GM19463 (cell line): ENCODE results near the gene RPL19.

Experiments used
- ATAC-seq: cut with Tn5 transposase; IDR thresholded peaks from one replicate; pipeline ENCODE4 v1.9.1; 2021; ENCODE audit warnings: mild to moderate bottlenecking, moderate library complexity; ENCODE audit not compliant: unreplicated experiment

Gene RPL19

DNA sequence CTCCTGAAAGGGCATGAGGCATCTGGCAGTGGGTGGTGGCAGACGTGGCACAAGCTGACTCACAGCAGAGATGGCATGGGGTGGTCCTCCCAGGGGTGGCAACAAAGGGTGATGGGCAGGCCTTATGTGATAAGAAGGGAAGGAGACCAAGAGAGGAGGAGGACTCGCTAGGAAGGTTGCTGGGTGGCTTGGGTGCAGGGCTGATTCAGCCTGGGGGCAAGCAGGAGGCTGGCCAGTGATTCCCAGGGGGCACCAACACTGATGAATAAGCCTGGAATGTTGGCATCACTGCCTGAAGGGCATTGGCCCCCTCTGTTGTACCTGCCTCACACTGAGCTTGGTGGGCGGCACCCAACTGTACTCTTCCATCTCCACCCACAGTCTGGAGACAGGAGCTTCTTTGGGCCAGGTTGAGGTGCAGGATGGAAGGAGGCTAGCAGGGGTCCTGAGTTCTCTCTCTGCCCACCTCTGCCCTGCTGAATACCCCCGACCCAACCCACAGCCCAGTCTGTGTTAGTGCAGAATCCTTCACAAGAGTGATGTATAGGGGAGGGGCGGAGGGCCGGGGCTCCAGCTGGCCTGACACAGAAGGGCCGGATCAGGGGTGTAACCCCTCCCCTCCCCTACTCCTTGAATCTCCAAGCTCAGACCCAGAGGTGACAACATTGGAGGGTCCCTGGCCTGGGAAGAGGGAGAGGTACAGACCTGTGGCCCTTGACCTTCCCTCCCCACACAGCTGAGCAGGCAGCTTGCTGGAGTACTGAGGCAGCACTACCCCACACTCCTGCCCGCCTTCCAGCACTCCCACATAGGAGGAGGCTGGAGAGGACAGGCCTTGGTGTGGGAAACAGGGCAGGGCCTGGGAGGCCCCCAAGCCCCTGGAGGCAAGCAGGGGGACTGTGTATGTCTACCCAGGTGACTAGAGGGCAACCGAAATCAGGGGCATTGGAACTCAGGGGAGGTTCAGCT lies 23.1 kb downstream of the RPL19 start:
- ATAC-seq = no peak

DNA sequence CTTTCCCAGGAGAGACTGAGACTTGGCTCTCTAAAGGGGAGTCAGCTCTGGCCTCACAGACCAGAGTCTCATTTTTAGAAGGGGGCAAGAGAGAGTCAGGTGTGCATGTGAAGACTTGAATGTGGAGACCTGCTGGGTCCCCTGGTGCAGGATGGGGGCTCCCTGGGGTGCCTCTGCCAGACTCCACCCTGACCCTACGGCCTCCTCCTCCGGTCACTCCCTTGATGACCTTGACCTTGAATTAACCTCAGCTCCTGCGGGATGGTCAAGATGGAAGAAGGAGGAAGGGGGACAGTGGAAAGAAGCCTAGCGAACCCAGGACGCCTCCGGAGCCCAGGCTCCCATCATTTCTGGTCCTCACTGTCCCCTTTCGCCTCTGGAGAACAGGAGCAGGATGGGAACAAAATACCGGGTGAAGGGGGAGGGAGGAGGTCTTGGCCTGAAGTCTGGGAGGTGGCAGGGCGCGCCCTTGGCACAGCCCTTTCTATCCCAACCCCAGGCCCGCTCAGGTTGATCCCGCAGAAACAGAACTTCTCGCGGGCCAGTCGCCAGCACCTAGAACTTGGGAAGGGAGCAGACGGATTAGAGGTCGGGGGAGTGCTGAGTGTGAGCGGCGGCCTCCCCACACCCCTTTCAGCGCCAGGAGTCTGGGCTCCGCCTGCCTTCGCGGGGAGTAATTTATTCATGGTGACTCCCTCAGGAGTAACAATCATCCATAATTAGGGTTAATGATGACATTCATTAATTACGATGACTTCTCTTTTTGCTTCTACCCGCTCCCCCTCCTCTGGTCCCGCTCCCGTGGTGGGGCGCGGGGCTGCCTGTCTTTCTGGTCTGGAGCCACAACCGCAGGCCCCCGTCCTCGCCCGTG lies 24.1 kb downstream of the RPL19 start:
- no peak for ATAC-seq

DNA sequence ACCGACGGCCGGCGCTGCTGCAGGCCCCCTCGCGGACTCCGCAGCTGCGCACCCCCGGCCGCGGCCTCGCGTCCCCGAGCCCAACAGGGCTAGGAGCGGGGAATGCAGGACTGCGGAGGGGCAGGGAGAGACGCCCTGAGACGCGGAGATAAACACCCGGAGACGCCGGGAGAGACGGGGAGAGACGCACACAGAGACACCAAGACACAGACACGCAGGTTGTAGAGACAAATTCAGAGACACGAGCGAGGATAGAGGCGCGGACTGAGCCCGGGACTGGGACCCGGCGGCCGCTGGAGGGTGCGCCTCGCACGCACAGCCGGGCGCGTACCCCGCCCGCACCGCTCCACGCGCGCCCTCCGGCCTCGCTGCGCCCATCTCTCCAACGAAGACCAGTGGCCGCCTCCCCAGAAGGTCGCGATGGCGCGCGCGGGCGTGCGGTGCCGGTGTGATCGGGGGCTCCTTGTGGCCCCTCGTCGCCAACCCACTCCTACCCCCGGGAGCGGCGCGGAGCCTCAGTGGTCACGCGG lies 24.8 kb downstream of the RPL19 start:
- ATAC-seq = no peak

DNA sequence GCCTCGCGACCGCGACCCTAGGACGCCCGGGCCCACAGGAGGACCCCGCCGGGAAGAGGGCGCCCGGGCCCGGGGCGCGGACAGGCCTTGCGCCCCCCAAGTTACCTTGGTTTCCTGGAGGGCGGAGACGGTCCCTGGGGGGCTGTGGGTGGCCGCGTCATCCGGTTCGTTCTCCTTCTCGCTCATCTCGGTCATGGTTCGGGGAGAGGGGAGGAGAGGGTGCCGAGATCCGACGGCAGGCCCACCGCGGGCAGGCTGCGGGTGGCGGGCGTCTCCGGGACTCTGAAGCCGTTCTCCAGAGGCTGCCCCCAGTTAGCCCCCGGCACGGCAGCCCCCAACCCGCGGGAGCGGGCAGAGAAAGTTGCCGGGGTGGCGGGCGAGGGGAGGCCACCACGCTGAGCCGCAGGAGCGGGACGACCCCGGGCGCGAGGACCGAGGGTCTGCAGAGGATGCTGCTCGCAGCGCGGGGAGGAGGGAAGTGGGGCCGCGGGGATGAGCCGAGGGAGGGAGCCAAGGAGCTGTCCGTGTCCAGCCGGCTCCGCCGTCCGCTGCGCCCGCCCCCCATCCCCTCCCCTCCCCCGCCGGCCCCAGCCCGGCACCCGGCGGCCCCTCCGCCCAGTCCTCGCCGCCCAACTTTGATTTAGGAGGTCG lies 25.4 kb downstream of the RPL19 start, which contains the start of gene STAC2:
Gene STAC2, minus strand, starts transcription at position 638 of the 651 bp plus-strand sequence. Its CDS starts 443 bp downstream, at position 195.
- ATAC-seq = no peak

DNA sequence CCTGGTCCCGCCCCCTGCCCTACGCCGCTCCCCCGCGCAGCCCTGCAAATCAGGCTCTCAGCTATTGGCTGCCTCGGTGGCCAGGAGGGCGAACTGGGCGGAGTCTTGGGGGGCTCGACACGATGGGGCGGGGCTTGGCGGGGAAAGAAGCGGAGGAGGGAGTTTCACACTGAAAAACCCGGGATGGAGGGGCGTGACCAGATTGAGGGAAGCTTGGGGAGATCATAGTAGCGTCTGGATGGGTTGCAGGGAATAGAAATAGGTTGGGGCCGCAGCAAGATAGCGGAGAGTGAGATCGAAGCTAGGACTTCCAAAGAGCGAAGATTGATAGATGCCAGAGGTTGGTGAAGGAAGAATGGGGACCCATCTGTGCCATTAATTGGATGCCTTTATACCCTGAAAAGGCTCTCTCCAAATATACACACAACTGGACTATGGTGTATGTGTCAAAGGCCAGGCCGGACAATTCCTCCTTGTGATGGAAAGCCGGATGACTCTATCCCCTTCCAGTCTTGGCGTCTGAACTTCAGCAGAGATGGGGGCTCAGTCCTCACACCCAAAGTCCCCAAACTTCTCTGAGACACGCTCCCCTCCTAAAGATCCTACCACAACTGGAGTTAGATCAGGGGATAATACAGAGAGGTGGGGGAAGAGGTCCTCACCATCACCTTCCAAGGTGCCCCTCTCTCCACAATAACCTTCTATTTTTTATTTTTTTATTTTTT lies 26.0 kb downstream of the RPL19 start:
- no peak for ATAC-seq

DNA sequence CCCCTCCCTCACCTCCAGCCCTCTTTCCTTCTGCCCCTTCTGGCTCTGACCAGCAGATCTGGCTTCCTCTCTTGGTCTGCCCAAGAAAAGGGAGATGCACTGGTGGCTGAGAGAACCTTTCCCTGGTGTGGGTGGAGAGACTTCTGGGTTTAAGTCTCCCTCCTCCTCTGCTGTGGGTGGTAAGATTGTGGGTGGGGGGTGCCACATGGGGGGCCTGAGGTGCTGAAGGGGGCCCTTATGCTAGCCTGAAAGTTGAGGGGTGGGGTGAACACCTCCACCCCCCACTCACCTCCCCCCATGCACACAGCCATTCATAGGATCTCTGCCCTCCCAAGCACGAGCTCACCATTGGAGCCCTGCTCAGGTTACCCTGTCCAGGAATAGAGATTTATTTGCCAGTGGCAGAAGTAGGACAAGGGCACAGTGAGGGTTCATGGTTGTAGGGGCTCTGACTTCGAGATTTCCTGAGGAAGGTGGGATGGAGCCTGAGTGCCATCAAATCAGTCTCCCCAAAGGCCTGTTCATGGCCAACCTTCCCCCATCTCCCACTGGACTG lies 27.4 kb downstream of the RPL19 start:
- no peak for ATAC-seq

DNA sequence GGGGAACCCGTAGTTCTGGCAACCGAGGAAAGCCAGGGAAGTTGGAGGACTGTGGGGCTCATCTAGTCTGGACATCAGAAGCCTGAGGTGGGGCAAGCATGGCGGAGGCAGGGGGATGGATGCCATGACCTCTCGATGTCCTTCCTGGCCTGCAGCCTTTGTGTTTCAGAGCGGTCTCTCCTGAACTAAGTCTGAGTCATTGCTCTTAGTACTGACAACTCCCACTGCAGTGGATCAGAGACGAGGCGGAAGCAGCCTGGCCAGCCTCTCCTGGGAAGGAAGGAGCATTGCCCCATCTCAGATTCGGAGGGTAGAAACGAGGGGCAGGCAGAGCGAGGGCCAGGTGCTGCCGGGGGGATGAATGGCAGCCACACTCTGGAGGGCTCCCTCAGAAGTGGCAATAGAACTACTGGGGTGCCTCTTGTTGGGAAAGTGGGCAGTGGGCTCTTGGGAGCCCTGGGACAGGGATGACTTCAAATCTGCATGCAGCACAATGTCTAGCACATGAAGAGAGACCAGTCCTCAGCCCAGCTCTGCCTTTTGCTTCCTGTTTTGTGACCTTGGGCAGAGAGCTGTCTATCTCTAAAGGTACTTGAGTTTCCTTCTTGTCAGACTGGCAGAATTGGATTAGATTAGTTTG lies 29.3 kb downstream of the RPL19 start:
- ATAC-seq = no peak

DNA sequence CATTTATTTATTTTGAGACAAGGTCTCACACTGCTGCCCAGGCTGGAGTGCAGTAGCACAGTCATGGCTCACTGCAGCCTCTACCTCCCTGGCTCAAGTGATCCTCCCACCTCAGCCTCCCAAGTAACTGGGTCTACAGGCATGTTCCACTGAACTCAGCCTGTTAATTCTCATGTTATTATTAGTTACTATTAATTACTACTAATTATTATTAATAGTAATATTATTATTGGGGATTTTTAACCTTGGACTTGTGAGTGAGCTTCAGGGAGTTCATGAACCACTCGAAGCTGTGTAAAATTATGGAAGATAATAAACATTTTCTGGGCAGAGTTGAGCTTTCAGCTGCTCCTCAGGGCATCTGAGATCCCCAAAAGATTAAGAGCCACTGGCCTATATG lies 30.3 kb downstream of the RPL19 start:
- ATAC-seq = no peak

DNA sequence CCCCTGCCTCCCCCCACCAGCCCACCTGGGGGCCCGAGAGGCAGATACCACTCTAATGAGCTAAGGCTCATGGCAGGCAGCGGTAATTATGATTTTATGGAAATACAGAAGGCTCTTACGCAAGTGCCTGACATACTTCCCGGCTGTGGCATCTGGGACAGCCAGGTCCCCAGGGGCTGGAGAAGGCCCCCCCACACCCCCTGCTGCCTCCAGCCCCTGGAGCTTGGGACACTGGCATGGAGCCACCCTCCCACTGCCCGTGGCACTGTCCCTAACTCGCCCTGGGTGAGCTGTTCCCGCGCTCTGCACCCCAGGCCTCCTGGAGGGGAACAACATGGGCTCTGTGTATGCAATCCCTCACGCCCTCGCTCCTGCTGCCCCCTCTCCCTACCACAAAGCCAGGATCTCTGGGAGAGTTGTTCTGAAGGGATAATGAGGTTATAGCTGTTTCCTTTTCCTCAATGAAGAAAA lies 31.0 kb downstream of the RPL19 start:
- no peak for ATAC-seq

DNA sequence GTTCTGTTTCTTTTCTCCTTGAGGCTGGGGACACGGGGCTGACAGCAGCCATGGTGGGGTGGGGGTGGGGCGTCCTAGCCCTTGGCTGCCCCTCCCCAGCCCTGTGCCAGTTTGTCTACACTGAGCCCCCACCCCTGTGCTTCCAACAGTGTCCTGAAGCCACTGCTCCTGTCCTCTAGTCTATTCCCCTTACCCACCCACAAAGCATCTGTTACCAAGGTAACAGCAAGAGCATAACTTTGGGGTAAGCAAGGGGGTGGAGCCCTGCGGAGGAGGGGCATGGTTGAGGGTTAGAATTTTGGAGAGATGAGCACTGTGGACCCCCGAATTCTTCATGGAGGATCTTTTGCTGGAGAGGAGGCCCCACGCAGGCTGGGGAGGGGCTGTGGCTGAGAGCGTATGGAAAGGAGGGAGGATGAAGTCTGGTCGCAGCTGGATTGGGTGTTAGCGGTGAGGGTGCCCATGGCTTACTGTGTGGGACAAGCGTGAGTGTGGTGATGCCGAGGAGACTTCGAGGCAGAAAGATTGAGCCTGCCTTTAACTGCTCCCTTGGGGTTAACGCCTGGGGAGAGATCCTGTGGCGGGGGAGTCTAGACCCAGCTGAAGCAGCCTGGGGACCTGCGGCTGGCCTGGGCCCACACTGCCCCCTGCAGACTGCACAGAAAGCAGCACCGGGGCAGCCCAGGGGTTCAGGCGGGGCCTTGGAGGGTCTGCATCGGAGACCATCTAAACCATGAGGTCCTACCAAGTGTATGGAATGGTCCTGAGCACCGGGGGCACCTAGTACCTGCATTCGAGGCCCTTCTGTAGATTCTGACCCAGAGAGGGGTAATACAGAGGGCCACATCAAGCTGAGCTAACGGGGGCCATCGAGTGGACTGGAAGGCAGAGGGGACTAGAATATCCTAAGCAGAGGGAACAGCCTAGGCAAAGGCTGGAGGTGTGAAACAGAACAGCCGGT lies 31.8 kb downstream of the RPL19 start:
- no peak for ATAC-seq

DNA sequence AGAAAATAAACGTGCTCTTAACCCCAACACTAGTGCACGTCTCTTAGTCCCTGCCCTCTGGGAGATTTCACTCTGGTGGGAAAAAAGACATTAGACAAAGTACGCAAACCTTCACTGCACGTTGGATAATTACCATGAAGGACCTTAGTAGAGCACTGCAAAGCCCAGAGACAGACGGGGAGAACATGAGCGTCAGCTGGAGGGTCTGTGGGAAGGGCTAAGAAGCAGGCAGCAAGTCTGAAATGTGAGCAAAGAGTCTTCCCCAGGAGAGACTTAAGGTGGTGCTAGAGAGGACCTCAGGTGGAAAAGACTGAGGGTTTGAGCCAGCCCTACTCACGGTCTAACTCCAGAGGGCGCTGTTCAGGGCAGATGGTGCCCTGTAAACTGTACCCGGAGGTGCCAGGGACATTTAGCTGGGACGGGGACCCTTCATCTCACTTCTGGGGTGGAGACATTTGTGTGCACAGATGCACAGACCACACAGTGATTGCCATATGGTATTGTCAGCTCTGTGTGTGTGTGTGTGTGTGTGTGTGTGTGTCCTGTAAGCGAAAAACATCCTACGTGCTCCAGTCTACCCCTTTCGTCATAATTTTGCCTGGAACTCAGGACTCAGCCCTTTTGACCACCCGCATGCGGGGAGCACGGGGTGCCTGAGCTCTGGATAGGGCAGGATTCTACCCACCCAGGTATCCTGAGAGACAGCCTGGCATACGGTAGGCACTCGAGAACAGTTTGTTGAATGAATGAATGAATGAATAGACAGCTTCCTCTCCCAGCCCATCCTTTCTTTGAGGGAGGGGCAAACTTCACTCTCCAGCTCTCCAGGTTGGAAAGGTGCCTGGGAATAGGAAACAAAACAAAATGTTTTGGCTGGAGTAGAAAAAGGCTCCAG lies 35.7 kb downstream of the RPL19 start:
- ATAC-seq = no peak

DNA sequence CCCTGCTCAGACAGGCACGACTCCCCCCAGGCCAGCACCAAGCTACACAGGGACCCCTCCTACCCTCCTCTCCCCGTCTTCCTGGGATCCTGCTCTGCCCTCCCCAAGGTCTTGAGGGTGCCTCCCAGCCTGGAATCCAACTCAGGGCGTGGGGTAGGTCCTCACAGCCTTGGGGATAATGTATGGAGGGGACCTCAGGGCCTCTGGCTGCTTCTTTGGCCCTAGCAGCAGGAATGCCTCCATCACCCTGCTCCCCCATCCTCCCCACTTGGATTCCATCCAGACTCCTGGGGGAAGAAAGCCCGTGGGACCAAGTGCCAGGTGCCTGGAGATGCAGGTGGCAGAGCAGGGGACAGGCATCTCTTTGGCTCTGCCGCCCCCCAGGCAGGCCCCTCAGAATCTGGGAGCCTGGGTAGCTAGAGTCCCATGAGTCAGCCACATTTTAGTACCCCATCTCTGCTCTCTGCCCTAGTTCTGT lies 36.4 kb downstream of the RPL19 start:
- no peak for ATAC-seq

DNA sequence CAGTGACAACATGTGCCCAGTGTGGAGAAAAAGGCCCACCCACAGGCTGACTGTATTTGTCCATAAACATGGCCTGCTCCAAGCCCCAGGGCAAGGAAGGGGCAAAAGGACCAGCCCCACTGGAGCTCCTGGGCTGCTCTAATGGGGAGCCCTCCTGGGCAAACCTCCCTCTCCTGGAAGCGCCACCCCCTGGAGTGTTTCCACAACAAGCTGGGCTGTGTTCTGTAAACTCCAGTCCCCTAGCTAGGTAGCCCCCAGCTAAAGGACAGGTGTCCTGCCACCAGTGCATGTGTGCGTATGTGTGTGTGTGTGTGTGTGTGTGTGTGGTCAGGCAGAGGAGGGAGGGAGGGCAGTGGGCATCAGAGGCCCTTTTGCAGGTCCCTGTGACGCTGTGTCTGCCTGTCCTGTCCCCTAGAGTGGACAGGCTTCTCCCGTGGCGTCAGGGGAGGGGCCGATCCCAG lies 36.9 kb downstream of the RPL19 start:
- ATAC-seq = no peak

DNA sequence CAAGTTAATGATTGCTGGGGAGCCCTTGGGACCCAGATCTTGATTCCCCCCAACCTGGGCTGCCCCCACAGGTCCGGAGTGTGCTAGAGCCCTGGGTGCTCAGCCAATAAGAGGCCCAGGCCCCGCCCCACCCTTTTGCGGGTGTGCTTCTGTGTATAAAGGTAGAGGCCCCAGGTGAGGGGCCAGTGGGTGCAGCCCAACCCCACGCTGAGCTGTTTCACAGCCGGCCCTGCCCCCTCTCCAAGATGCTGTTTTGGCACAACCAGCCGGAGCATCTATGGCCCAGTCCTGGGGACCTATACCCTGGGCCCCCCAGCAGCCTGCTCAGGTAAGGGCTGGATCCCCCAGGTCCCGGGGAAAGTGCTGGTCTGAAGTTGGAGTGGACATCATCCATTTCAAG lies 37.5 kb downstream of the RPL19 start:
- ATAC-seq = no peak

DNA sequence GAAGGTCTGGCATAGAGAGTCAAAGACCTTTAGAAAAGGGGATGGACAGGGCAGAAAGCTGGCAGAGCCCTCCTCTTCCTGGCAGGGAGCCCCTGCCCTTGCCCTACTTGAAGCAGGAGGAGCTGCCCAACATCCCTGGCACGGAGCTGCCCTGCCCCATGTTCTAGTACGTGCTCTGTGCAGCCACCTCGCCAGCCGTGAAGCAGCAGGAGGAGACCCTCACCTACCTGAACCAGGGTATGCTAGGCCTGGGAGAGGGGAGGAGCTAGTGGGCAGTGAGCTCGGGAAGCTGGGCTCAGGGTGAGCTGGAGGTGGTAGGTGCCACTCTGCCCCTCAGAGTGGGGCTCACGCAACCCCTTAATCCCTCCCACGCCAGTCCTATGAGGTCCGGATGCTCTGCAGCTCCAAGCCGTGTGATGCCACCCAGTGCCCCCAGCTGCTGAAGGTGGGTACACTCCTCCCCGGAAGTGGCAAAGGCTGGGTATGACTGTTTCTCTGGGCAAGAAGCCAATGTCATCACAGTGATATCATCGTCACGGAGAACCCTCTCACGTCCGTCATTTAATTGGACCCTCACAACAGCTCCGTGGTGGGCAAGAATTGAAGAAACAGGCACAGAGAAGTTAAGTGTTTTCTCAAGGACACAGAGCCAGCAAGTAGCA lies 38.4 kb downstream of the RPL19 start:
- ATAC-seq = no peak

DNA sequence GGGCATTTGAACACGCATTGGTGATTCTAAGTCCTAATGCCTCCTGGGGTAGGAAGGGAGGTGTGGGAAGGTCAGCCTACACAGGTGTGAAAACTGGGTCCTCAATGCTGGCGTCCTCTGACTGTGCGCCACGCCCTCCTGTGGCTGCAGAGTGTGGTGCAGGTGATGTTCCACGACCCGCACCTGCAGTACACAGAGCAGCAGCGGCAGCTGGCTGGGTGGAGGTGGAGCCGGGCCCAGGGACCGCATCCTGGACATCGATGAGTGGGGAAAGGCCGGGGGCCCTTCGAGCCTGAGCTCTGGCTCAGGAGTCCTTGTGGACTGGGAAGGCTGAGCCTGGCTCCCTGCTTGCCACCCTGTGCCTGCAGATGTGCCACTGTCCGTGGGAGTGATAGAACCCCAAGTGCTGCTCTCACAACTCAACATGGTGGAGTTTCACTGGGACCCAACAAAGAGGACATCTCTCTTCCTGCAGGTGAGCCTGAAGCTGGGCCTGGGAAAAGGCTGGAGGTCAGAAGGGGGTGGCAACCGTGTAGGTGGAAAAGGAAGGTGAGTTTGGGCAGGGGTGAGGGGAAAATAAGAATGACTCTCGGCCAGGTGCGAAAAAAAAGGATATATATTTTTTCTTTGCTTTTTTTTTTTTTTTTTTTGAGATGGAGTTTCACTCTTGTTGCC lies 39.7 kb downstream of the RPL19 start:
- ATAC-seq = no peak
